HepG2 (cell line): Measurements from ENCODE around the gene PPHLN1. TPM values are rescaled to one million over a fixed set of nuclear protein-coding genes. Genes with fewer than 3 reads are reported as not detected.

Experiments
- EZH2 ChIP-seq: conservative IDR thresholded peaks from 2 replicates; pipeline ENCODE4 v1.6.1; 2012; ENCODE audit warnings: mild to moderate bottlenecking, low read depth, low read length, moderate library complexity
- GFI1 ChIP-seq: sonication (generic); formaldehyde crosslinking; IDR thresholded peaks from 2 replicates; pipeline ENCODE4 v1.5.0; 2020; ENCODE audit warnings: missing genetic modification reagents, mild to moderate bottlenecking, borderline replicate concordance
- HDAC1 ChIP-seq: sonication (generic); formaldehyde crosslinking; IDR thresholded peaks from 2 replicates; pipeline ENCODE4 v1.5.1; 2020; ENCODE audit warnings: mild to moderate bottlenecking, missing genetic modification reagents
- HOMEZ ChIP-seq: IDR thresholded peaks from 2 replicates; pipeline ENCODE4 v1.6.1; 2016; ENCODE audit warnings: low read depth
- KDM6A ChIP-seq: IDR thresholded peaks from 2 replicates; pipeline ENCODE4 v1.6.1; 2016; ENCODE audit warnings: low read depth
- KIAA2018 ChIP-seq: sonication (generic); formaldehyde crosslinking; IDR thresholded peaks from 2 replicates; pipeline ENCODE4 v1.5.0; 2020; ENCODE audit warnings: mild to moderate bottlenecking, missing genetic modification reagents, borderline replicate concordance
- RFX5 ChIP-seq: IDR thresholded peaks from 2 replicates; pipeline ENCODE4 v1.6.1; 2011; ENCODE audit warnings: low read depth, low read length, improper control_type of control experiment
- SIX1 ChIP-seq: sonication (generic); formaldehyde crosslinking; IDR thresholded peaks from 2 replicates; pipeline ENCODE4 v1.4.0; 2020; ENCODE audit warnings: missing genetic modification reagents, borderline replicate concordance
- TMF1 ChIP-seq: sonication (generic); formaldehyde crosslinking; IDR thresholded peaks from 2 replicates; pipeline ENCODE4 v1.8.1; 2022; ENCODE audit warnings: low read depth, missing genetic modification reagents
- ZNF598 ChIP-seq: sonication (generic); formaldehyde crosslinking; IDR thresholded peaks from 2 replicates; pipeline ENCODE4 v1.5.1; 2020; ENCODE audit warnings: mild to moderate bottlenecking, missing genetic modification reagents, borderline replicate concordance
- ZNF891 ChIP-seq: sonication (generic); formaldehyde crosslinking; IDR thresholded peaks from 2 replicates; pipeline ENCODE4 v1.5.0; 2020; ENCODE audit warnings: mild to moderate bottlenecking, missing genetic modification reagents
- polyA plus RNA-seq, 8 experiments: library from polyadenylated mRNA; depleted of rRNA in 3 of 8; stranded (reverse) in 7 of 8; unstranded in 1 of 8; fragments of >200 nt; fragmentation: Illumina TruSeq in 4 of 8; extraction: Trizol in 4 of 8; gene quantifications; 2 replicates each; pipeline versions ENCODE4 v1.2.1 to v1.2.3, GENCODE V29; 2011 to 2016; ENCODE audit warnings: low read depth in 4 of 8, missing spikeins in 1 of 8, mixed read lengths in 1 of 8; ENCODE audit not compliant: insufficient read depth in 1 of 8
- total RNA-seq, 5 experiments: library from RNA; depleted of rRNA; stranded (reverse); fragments of >200 nt; fragmentation: Illumina TruSeq; extraction: Trizol; gene quantifications; 2 replicates each; pipeline ENCODE4 v1.2.3, GENCODE V29; 2016; ENCODE audit warnings: low read depth in 1 of 5
- TF ChIP-seq, protein P1 (sequence below): sonication (generic); formaldehyde crosslinking; IDR thresholded peaks from 2 replicates; pipeline ENCODE4 v1.4.0; 2020; ENCODE audit warnings: missing genetic modification reagents
- TF ChIP-seq, protein P2 (sequence below): sonication (generic); formaldehyde crosslinking; IDR thresholded peaks from 2 replicates; pipeline ENCODE4 v1.5.0; 2020; ENCODE audit warnings: missing genetic modification reagents

The PPHLN1 gene
- total and polyA plus RNA-seq, 2 of the 13 experiments (the other 11 are each of a cell fraction or from before 2014, with no cell fraction given) = 43.4 to 66.0 TPM

GRCh38 chr12:42325653-42326474 is at the start of gene PPHLN1, which contains the start of gene ZCRB1 (continued):
- TF ChIP-seq, protein P1, sequence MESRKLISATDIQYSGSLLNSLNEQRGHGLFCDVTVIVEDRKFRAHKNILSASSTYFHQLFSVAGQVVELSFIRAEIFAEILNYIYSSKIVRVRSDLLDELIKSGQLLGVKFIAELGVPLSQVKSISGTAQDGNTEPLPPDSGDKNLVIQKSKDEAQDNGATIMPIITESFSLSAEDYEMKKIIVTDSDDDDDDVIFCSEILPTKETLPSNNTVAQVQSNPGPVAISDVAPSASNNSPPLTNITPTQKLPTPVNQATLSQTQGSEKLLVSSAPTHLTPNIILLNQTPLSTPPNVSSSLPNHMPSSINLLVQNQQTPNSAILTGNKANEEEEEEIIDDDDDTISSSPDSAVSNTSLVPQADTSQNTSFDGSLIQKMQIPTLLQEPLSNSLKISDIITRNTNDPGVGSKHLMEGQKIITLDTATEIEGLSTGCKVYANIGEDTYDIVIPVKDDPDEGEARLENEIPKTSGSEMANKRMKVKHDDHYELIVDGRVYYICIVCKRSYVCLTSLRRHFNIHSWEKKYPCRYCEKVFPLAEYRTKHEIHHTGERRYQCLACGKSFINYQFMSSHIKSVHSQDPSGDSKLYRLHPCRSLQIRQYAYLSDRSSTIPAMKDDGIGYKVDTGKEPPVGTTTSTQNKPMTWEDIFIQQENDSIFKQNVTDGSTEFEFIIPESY (CRISPR knock-in tag) = no peak
- TF ChIP-seq GFI1 = no peak
- TF ChIP-seq SIX1 = no peak
- no peak for TF ChIP-seq HOMEZ (CRISPR knock-in tag)
- TF ChIP-seq, protein P2, sequence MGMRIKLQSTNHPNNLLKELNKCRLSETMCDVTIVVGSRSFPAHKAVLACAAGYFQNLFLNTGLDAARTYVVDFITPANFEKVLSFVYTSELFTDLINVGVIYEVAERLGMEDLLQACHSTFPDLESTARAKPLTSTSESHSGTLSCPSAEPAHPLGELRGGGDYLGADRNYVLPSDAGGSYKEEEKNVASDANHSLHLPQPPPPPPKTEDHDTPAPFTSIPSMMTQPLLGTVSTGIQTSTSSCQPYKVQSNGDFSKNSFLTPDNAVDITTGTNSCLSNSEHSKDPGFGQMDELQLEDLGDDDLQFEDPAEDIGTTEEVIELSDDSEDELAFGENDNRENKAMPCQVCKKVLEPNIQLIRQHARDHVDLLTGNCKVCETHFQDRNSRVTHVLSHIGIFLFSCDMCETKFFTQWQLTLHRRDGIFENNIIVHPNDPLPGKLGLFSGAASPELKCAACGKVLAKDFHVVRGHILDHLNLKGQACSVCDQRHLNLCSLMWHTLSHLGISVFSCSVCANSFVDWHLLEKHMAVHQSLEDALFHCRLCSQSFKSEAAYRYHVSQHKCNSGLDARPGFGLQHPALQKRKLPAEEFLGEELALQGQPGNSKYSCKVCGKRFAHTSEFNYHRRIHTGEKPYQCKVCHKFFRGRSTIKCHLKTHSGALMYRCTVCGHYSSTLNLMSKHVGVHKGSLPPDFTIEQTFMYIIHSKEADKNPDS = no peak
- TF ChIP-seq EZH2 = no peak
- TF ChIP-seq KIAA2018 = no peak
- TF ChIP-seq HDAC1 = peak; percentile 82
- no peak for TF ChIP-seq RFX5
- no peak for TF ChIP-seq KDM6A
- TF ChIP-seq ZNF891 (CRISPR knock-in tag) = peak; percentile 51; the same call in 1 of the 2 replicates
- TF ChIP-seq TMF1 (CRISPR knock-in tag) = no peak
- 0 out of 2 replicates have a peak, but pooled peaks have one; percentile 22 for TF ChIP-seq ZNF598
